WTC11 (cell line): ENCODE data around the gene OR51S1. TPM values are rescaled to one million over a fixed set of nuclear protein-coding genes. Genes with fewer than 3 reads are reported as not detected.
"Not testable (repeated sequence)": the region's sequence is repeated elsewhere in the genome, so short reads cannot be mapped to it uniquely, and the experiment has no call there.

ENCODE experiments used
- ATAC-seq: fragments of 200-7000 bp; cut with Tn5 transposase; 2 replicates; pipeline ENCODE4 v1.10.0; 2021; ENCODE audit warnings: mild to moderate bottlenecking, moderate library complexity
- CTCF ChIA-PET: fragments of 300-600 bp; sonication (Branson Sonifier 250); formaldehyde crosslinking; loops from one replicate; lab custom pipeline; 2021; ENCODE audit warnings: antibody characterized with exemption; lab: Charles Lee
- POLR2A ChIA-PET: fragments of 350-600 bp; sonication (Branson Sonifier 250); formaldehyde crosslinking; loops from one replicate; lab custom pipeline; 2021; ENCODE audit warnings: antibody characterized with exemption; lab: Charles Lee
- DNase-seq: peaks from one replicate; pipeline ENCODE4 v3.0.0; 2021; ENCODE audit warnings: low spot score
- H3K27ac Mint-ChIP-seq: 2 replicates; pipeline ENCODE4 v1.8.0; 2021; ENCODE audit warnings: mixed read lengths
- H3K27me3 Mint-ChIP-seq: 2 replicates; pipeline ENCODE4 v1.8.0; 2021; ENCODE audit warnings: low read depth, mild to moderate bottlenecking, moderate library complexity, mixed read lengths
- H3K36me3 Mint-ChIP-seq: 2 replicates; pipeline ENCODE4 v1.8.0; 2021; ENCODE audit warnings: mixed read lengths
- H3K4me1 Mint-ChIP-seq: 2 replicates; pipeline ENCODE4 v1.8.0; 2022; ENCODE audit warnings: mixed read lengths
- H3K4me3 Mint-ChIP-seq: 2 replicates; pipeline ENCODE4 v1.8.0; 2021; ENCODE audit warnings: mild to moderate bottlenecking, moderate library complexity, mixed read lengths
- H3K9me3 Mint-ChIP-seq: 2 replicates; pipeline ENCODE4 v1.8.0; 2021; ENCODE audit warnings: mixed read lengths
- CREB1 ChIP-seq: sonication (generic); formaldehyde crosslinking; IDR thresholded peaks from 2 replicates; pipeline ENCODE4 v1.8.0; 2023; ENCODE audit warnings: mild to moderate bottlenecking, missing genetic modification reagents
- ETV6 ChIP-seq: sonication (generic); formaldehyde crosslinking; IDR thresholded peaks from 2 replicates; pipeline ENCODE4 v1.8.1; 2022; ENCODE audit warnings: mild to moderate bottlenecking, missing genetic modification reagents
- JAZF1 ChIP-seq: fragments of 250-450 bp; sonication (Bioruptor Pico); IDR thresholded peaks from 2 replicates; pipeline ENCODE4 v1.9.0; 2021; ENCODE audit warnings: moderate library complexity, mild to moderate bottlenecking, inconsistent platforms
- SP1 ChIP-seq: sonication (generic); formaldehyde crosslinking; conservative IDR thresholded peaks from 2 replicates; pipeline ENCODE4 v1.8.1; 2022; ENCODE audit warnings: missing genetic modification reagents
- ZNF281 ChIP-seq: sonication (generic); formaldehyde crosslinking; IDR thresholded peaks from 2 replicates; pipeline ENCODE4 v1.8.0; 2023; ENCODE audit warnings: mild to moderate bottlenecking, missing genetic modification reagents
- ZNF416 ChIP-seq: fragments of 250-450 bp; sonication (Bioruptor Pico); IDR thresholded peaks from 2 replicates; pipeline ENCODE4 v1.9.0; 2021; ENCODE audit warnings: mild to moderate bottlenecking, inconsistent platforms
- ZNF423 ChIP-seq: fragments of 250-450 bp; sonication (Bioruptor Pico); IDR thresholded peaks from 2 replicates; pipeline ENCODE4 v2.1.2; 2022; ENCODE audit warnings: mild to moderate bottlenecking, moderate library complexity
- ZNF532 ChIP-seq: fragments of 250-450 bp; sonication (Bioruptor Pico); IDR thresholded peaks from 2 replicates; pipeline ENCODE4 v1.9.0; 2021; ENCODE audit warnings: mild to moderate bottlenecking, borderline replicate concordance
- total RNA-seq: library from RNA; stranded (reverse); gene quantifications from 3 replicates; pipeline ENCODE4 v1.2.3, GENCODE V29; 2021
- TF ChIP-seq, protein P1 (sequence below): fragments of 250-450 bp; sonication (Bioruptor Pico); IDR thresholded peaks from 2 replicates; pipeline ENCODE4 v1.9.0; 2021; ENCODE audit warnings: mild to moderate bottlenecking
- TF ChIP-seq, protein P2 (sequence below): sonication (generic); formaldehyde crosslinking; IDR thresholded peaks from 2 replicates; pipeline ENCODE4 v1.8.1; 2022; ENCODE audit warnings: mild to moderate bottlenecking, moderate library complexity, missing genetic modification reagents

Gene OR51S1
- total RNA-seq, 1 experiment from 2014 or later = not detected

DNA sequence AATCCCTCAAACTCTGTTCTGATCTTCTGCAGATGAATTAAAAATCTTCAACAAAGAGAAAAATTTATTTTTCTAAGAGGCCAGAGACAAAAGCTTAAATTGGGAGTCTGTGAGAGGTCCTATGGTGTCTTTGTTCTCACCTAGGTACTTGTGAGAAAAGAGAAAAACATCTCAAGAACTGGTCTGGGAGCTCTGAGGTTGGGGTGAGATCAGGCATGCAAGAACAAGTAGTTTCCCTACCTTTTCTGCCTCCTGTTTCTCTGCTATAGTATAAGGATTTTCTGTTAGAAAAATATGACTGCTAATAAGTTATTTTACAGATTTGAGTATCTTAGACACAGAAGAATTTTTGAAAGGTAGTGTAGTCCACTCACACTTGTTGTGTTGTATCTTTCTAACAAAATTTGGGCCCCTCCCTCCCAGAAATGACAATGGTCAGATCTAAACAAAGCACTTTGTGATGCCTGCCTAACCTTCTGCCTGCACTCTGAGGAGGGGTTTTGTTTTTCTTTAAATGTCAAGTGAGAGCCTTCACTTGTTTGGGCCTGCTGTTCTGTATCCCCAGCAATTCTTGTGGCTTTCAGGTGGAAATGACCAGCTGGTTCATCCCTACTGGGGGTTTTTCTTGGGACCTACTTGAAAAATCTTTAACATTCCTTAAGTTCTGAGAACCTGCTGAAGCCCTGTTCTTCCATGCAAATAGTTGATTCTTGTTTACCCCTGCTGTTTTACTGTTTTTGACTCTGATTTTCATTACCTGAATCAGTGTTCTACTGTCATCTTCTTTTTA is 13.6 kb upstream of the OR51S1 start:
- no peak for DNase-seq
- ChIA-PET POLR2A (no interaction called here), CTCF (no interaction called here)
- TF ChIP-seq ZNF423 = 0 out of 2 replicates have a peak, but pooled peaks have one; percentile 12
- peak; percentile 99 for TF ChIP-seq ZNF416 (CRISPR knock-in tag)
- TF ChIP-seq SP1 (CRISPR knock-in tag) = no peak
- H3K36me3 Mint-ChIP-seq = peaks cover 5% of the 10 kb centered on the region; the same call in 1 of the 2 replicates
- H3K27ac Mint-ChIP-seq = peak overlapping the region; percentile 74
- peaks cover 16% of the 10 kb centered on the region for H3K9me3 Mint-ChIP-seq
- H3K27me3 Mint-ChIP-seq = peaks cover 9% of the 10 kb centered on the region
- peak; percentile 97 for ATAC-seq
- no peak overlapping the region for H3K4me3 Mint-ChIP-seq
- H3K4me1 Mint-ChIP-seq = peaks cover 33% of the 10 kb centered on the region

- CTCF ChIA-PET, DNase-seq, ATAC-seq, H3K4me1 Mint-ChIP-seq, H3K4me3 Mint-ChIP-seq, POLR2A ChIA-PET, H3K36me3 Mint-ChIP-seq, H3K9me3 Mint-ChIP-seq, H3K27me3 Mint-ChIP-seq, H3K27ac Mint-ChIP-seq: not testable (repeated sequence)
Observed at GRCh38 chr11:4854286-4854685, 5.3 kb upstream of the OR51S1 start.

DNA sequence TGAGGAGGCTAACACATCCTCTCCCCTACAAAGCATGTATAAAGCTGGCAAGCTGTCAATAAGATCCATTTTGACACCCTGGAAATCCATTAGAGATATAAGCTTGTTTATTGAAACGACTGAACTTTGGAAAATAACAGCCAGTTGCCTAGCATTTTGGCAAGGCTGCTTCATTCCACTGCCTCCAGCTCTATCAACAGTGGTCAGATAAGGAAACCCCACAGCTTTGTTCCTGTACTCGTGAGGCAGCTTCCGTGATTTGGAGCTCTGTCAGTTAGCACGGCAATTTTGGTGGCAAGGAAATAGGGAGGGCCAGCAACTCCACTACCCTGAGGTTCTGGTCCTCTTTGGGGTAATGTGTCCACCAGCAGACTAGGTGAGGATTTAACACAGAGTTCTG is 2.0 kb upstream of the OR51S1 start:
- TF ChIP-seq JAZF1 (CRISPR knock-in tag) (no peak), ZNF281 (CRISPR knock-in tag) (no peak), ETV6 (no peak), CREB1 (CRISPR knock-in tag) (no peak), ZNF532 (CRISPR knock-in tag) (no peak)
- TF ChIP-seq, protein P1, sequence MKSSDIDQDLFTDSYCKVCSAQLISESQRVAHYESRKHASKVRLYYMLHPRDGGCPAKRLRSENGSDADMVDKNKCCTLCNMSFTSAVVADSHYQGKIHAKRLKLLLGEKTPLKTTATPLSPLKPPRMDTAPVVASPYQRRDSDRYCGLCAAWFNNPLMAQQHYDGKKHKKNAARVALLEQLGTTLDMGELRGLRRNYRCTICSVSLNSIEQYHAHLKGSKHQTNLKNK = no peak
- TF ChIP-seq, protein P2, sequence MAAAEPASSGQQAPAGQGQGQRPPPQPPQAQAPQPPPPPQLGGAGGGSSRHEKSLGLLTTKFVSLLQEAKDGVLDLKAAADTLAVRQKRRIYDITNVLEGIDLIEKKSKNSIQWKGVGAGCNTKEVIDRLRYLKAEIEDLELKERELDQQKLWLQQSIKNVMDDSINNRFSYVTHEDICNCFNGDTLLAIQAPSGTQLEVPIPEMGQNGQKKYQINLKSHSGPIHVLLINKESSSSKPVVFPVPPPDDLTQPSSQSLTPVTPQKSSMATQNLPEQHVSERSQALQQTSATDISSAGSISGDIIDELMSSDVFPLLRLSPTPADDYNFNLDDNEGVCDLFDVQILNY (CRISPR knock-in tag) = no peak
- TF ChIP-seq, all 79 proteins: peak for 0
- DNase-seq (no peak), ATAC-seq (no peak)
- no peak overlapping the region for H3K27ac Mint-ChIP-seq
- no peak overlapping the region for H3K4me3 Mint-ChIP-seq
- ChIA-PET POLR2A (no interaction called here), CTCF (interaction anchor here (0.9 kb wide), 1 partner anchor 214 kb away, joined by 3 read pairs; the partner anchor contains the start of gene OR51D1)
- H3K27me3 Mint-ChIP-seq = peaks cover 2% of the 10 kb centered on the region; the same call in 1 of the 2 replicates
- H3K36me3 Mint-ChIP-seq = no peaks in the 10 kb centered on the region
- H3K9me3 Mint-ChIP-seq = peaks cover 6% of the 10 kb centered on the region
- H3K4me1 Mint-ChIP-seq = no peaks in the 10 kb centered on the region
